PC-3 (cell line): Measurements from ENCODE around the gene MYO5C.

ENCODE experiments used
- EZH2 ChIP-seq: fragments of 300-600 bp; sonication (generic); IDR thresholded peaks from one replicate; pipeline ENCODE4 v1.6.1; 2017; ENCODE audit warnings: antibody characterized with exemption, mild to moderate bottlenecking, low read length; ENCODE audit not compliant: unreplicated experiment
- EZH2phosphoT487 ChIP-seq: fragments of 300-600 bp; sonication (generic); IDR thresholded peaks from 2 replicates; pipeline ENCODE4 v1.6.1; 2018; ENCODE audit warnings: mild to moderate bottlenecking, antibody characterized with exemption, low read length, borderline replicate concordance
- TF ChIP-seq, protein P1 (sequence below): fragments of 300-600 bp; sonication (generic); conservative IDR thresholded peaks from 2 replicates; pipeline ENCODE4 v1.5.1; 2017; ENCODE audit warnings: antibody characterized with exemption, low read depth, mild to moderate bottlenecking, low read length

DNA sequence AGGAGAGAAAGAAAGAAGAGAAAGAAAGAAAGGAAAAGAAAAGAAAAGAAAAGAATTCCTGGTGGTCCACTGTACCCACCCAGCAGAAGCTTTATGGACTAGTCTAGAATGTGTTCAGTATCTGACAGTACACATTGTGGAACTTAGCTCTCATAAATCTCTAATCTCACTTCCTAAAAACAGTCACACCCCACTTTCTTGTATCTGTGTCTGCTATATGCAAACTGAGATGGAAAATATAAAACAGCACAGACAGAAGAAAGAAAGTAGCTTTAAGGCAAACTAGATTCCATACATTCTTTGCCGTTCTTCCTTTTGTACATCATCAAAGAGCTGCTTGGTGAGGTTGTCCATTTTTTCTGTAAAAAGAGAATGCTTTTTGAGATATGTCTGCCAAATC is 63.3 kb downstream of the MYO5C start:
- TF ChIP-seq, protein P1, sequence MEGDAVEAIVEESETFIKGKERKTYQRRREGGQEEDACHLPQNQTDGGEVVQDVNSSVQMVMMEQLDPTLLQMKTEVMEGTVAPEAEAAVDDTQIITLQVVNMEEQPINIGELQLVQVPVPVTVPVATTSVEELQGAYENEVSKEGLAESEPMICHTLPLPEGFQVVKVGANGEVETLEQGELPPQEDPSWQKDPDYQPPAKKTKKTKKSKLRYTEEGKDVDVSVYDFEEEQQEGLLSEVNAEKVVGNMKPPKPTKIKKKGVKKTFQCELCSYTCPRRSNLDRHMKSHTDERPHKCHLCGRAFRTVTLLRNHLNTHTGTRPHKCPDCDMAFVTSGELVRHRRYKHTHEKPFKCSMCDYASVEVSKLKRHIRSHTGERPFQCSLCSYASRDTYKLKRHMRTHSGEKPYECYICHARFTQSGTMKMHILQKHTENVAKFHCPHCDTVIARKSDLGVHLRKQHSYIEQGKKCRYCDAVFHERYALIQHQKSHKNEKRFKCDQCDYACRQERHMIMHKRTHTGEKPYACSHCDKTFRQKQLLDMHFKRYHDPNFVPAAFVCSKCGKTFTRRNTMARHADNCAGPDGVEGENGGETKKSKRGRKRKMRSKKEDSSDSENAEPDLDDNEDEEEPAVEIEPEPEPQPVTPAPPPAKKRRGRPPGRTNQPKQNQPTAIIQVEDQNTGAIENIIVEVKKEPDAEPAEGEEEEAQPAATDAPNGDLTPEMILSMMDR: no peak
- TF ChIP-seq EZH2 (no peak), EZH2phosphoT487 (no peak)
